H9 (cell line): ENCODE data around the gene SHISA9. TPM values are rescaled to one million over a fixed set of nuclear protein-coding genes. Genes with fewer than 3 reads are reported as not detected.

ENCODE experiments used
- DNase-seq: peaks from one replicate; pipeline ENCODE4 v3.0.0-alpha.2; 2017
- H2AFZ ChIP-seq: one replicate; pipeline ENCODE4 v1.6.1; 2013; ENCODE audit warnings: mild to moderate bottlenecking, low read length, control low read depth, moderate library complexity
- H2AK5ac ChIP-seq: 2 replicates; pipeline ENCODE4 v1.6.1; 2013; ENCODE audit warnings: low read length, control low read depth, mixed read lengths; ENCODE audit not compliant: insufficient read length
- H2BK120ac ChIP-seq: one replicate; pipeline ENCODE4 v1.6.1; 2013; ENCODE audit warnings: low read depth, mild to moderate bottlenecking, low read length, control low read depth, inconsistent platforms; ENCODE audit not compliant: poor library complexity, severe bottlenecking
- H2BK12ac ChIP-seq: 2 replicates; pipeline ENCODE4 v1.6.1; 2013; ENCODE audit warnings: low read length, control low read depth, mixed read lengths, low read depth; ENCODE audit not compliant: insufficient read length
- H2BK15ac ChIP-seq: 2 replicates; pipeline ENCODE4 v1.6.1; 2013; ENCODE audit warnings: low read depth, low read length, control low read depth
- H2BK20ac ChIP-seq: one replicate; pipeline ENCODE4 v1.6.1; 2013; ENCODE audit warnings: low read depth, mild to moderate bottlenecking, low read length, control low read depth, inconsistent platforms; ENCODE audit not compliant: poor library complexity, severe bottlenecking
- H2BK5ac ChIP-seq: 2 replicates; pipeline ENCODE4 v1.6.1; 2013; ENCODE audit warnings: low read length, control low read depth, mixed read lengths; ENCODE audit not compliant: insufficient read length
- H3K14ac ChIP-seq: 2 replicates; pipeline ENCODE4 v1.6.1; 2013; ENCODE audit warnings: low read length, control low read depth; ENCODE audit not compliant: insufficient read depth
- H3K18ac ChIP-seq: 2 replicates; pipeline ENCODE4 v1.6.1; 2013; ENCODE audit warnings: low read depth, mild to moderate bottlenecking, mixed read lengths, low read length, control low read depth; ENCODE audit not compliant: insufficient read length
- H3K23ac ChIP-seq: 2 replicates; pipeline ENCODE4 v1.6.1; 2013; ENCODE audit warnings: low read length, control low read depth, mixed read lengths, low read depth; ENCODE audit not compliant: insufficient read length
- H3K23me2 ChIP-seq: 2 replicates; pipeline ENCODE4 v1.6.1; 2013; ENCODE audit warnings: low read depth, mild to moderate bottlenecking, mixed read lengths, low read length, control low read depth; ENCODE audit not compliant: insufficient read length, poor library complexity, severe bottlenecking
- H3K27ac ChIP-seq: 2 replicates; pipeline ENCODE4 v1.5.1; 2013; ENCODE audit warnings: low read length, control low read depth, mixed read lengths, low read depth; ENCODE audit not compliant: insufficient read length
- H3K27me3 ChIP-seq: 2 replicates; pipeline ENCODE4 v1.6.1; 2013; ENCODE audit warnings: low read length, control low read depth, inconsistent platforms; ENCODE audit not compliant: insufficient read depth
- H3K4ac ChIP-seq: 2 replicates; pipeline ENCODE4 v1.6.1; 2013; ENCODE audit warnings: low read depth, mild to moderate bottlenecking, control low read depth, inconsistent platforms, low read length, moderate library complexity
- H3K4me1 ChIP-seq: 2 replicates; pipeline ENCODE4 v1.6.1; 2013; ENCODE audit warnings: low read length, control low read depth, inconsistent platforms; ENCODE audit not compliant: insufficient read depth
- H3K4me2 ChIP-seq: 2 replicates; pipeline ENCODE4 v1.6.1; 2013; ENCODE audit warnings: low read length, control low read depth, mixed read lengths; ENCODE audit not compliant: insufficient read length, insufficient read depth
- H3K56ac ChIP-seq: 2 replicates; pipeline ENCODE4 v1.6.1; 2013; ENCODE audit warnings: low read depth, mild to moderate bottlenecking, mixed read lengths, low read length, control low read depth; ENCODE audit not compliant: insufficient read length
- H3K79me1 ChIP-seq: 2 replicates; pipeline ENCODE4 v1.6.1; 2013; ENCODE audit warnings: low read depth, mild to moderate bottlenecking, moderate library complexity, low read length, control low read depth, inconsistent platforms; ENCODE audit not compliant: insufficient read depth, poor library complexity, severe bottlenecking
- H3K79me2 ChIP-seq: 2 replicates; pipeline ENCODE4 v1.6.1; 2013; ENCODE audit warnings: low read length, control low read depth, inconsistent platforms; ENCODE audit not compliant: insufficient read depth
- H3K9ac ChIP-seq: 2 replicates; pipeline ENCODE4 v1.6.1; 2013; ENCODE audit warnings: low read length, control low read depth, mixed read lengths; ENCODE audit not compliant: insufficient read length; ENCODE audit errors: extremely low read depth
- H3K9me3 ChIP-seq: one replicate; pipeline ENCODE4 v1.6.1; 2013; ENCODE audit warnings: low read depth, low read length, inconsistent platforms; ENCODE audit not compliant: control insufficient read depth
- H3T11ph ChIP-seq: one replicate; pipeline ENCODE4 v1.6.1; 2013; ENCODE audit warnings: mild to moderate bottlenecking, low read length, control low read depth, inconsistent platforms
- H4K20me1 ChIP-seq: one replicate; pipeline ENCODE4 v1.6.1; 2013; ENCODE audit not compliant: control insufficient read depth, insufficient read length, insufficient read depth
- H4K5ac ChIP-seq: 2 replicates; pipeline ENCODE4 v1.6.1; 2013; ENCODE audit warnings: low read depth, mild to moderate bottlenecking, mixed read lengths, low read length, control low read depth; ENCODE audit not compliant: insufficient read length
- H4K8ac ChIP-seq: replicated peaks from 2 replicates; pipeline ENCODE4 v1.6.1; 2013; ENCODE audit warnings: low read length, control low read depth, mixed read lengths, low read depth; ENCODE audit not compliant: insufficient read length
- H4K91ac ChIP-seq: 2 replicates; pipeline ENCODE4 v1.6.1; 2013; ENCODE audit warnings: low read depth, mild to moderate bottlenecking, moderate library complexity, mixed read lengths, low read length, control low read depth; ENCODE audit not compliant: insufficient read length
- H3K27ac Mint-ChIP-seq, 3 experiments: 2 replicates in 2 of 3; 3 replicates in 1 of 3; pipeline ENCODE4 v1.8.0; 2020 to 2021; ENCODE audit warnings: mixed read lengths in 3 of 3, mild to moderate bottlenecking in 1 of 3, moderate library complexity in 1 of 3
- H3K27me3 Mint-ChIP-seq: 2 replicates; pipeline ENCODE4 v1.8.0; 2021; ENCODE audit warnings: low read depth, mild to moderate bottlenecking, moderate library complexity, mixed read lengths
- H3K36me3 Mint-ChIP-seq, 3 experiments: 2 replicates in 2 of 3; 3 replicates in 1 of 3; pipeline ENCODE4 v1.8.0; 2020 to 2021; ENCODE audit warnings: low read depth in 3 of 3, mixed read lengths in 3 of 3; ENCODE audit not compliant: insufficient read depth in 1 of 3
- H3K4me1 Mint-ChIP-seq, 2 experiments: 2 replicates each; pipeline ENCODE4 v1.8.0; 2020; ENCODE audit warnings: mixed read lengths in 2 of 2
- H3K4me3 Mint-ChIP-seq, 2 experiments: 2 replicates in 1 of 2; 3 replicates in 1 of 2; pipeline ENCODE4 v1.8.0; 2020 to 2021; ENCODE audit warnings: mild to moderate bottlenecking in 2 of 2, mixed read lengths in 2 of 2, moderate library complexity in 1 of 2
- H3K9me3 Mint-ChIP-seq, 2 experiments: 2 replicates in 1 of 2; 3 replicates in 1 of 2; pipeline ENCODE4 v1.8.0; 2020; ENCODE audit warnings: mild to moderate bottlenecking in 2 of 2, mixed read lengths in 2 of 2, moderate library complexity in 1 of 2
- CTCF ChIP-seq: fragments of 200-600 bp; sonication (generic); conservative IDR thresholded peaks from 3 replicates; pipeline ENCODE4 v1.8.0; 2021; ENCODE audit warnings: antibody characterized with exemption, mild to moderate bottlenecking
- WGBS: extraction: QIAGEN DNeasy Blood & Tissue Kit; methylation state at CpG from one replicate; pipeline ENCODE4 v1.1.7; 2013; ENCODE audit warnings: missing lambda C conversion rate, low lambda C conversion rate, mixed read lengths; ENCODE audit not compliant: insufficient read length; ENCODE audit errors: extremely low coverage; 5-methylcytosine and 5-hydroxymethylcytosine counted together
- total RNA-seq: library from RNA; stranded (reverse); gene quantifications from 2 replicates; pipeline ENCODE4 v1.2.1, GENCODE V29; 2021

The SHISA9 gene
- total RNA-seq, 1 experiment from 2014 or later, result 7.0 TPM

- no peaks in the 10 kb centered on the region for H3K9me3 ChIP-seq
- no peak overlapping the region for H3K9ac ChIP-seq
- H3K4me1 ChIP-seq, result no peaks in the 10 kb centered on the region; the same call in 1 of the 2 replicates
- no peak overlapping the region for H2BK5ac ChIP-seq
- H2BK15ac ChIP-seq, result no peak overlapping the region
- H4K5ac ChIP-seq, result no peak overlapping the region
- no peak overlapping the region for H3K4me2 ChIP-seq
- H4K20me1 ChIP-seq, result no peaks in the 10 kb centered on the region
- H2AFZ ChIP-seq, result no peak overlapping the region
- H3K18ac ChIP-seq, result no peak overlapping the region
- WGBS, result no CpG with 5 or more reads among the region's 3 CpGs
- no peak overlapping the region for H3K56ac ChIP-seq
- Mint-ChIP-seq H3K9me3 (no peaks in the 10 kb centered on the region), H3K36me3 (no peaks in the 10 kb centered on the region; a peak in 1 of 7 replicates), H3K4me1 (peaks cover 11 to 20% of the 10 kb centered on the region in 2 experiments), H3K27ac (no peak overlapping the region), H3K27me3 (no peaks in the 10 kb centered on the region), H3K4me3 (no peak overlapping the region)
- no peak for DNase-seq
- no peaks in the 10 kb centered on the region for H3K79me2 ChIP-seq
- H3K27me3 ChIP-seq, result no peaks in the 10 kb centered on the region
- H2BK120ac ChIP-seq, result no peak overlapping the region
- no peak overlapping the region for H4K91ac ChIP-seq
- no peaks in the 10 kb centered on the region for H3K23me2 ChIP-seq
- H2BK20ac ChIP-seq, result no peak overlapping the region
- H3T11ph ChIP-seq, result no peak overlapping the region
- H3K23ac ChIP-seq, result no peak overlapping the region
- H3K79me1 ChIP-seq, result no peaks in the 10 kb centered on the region
- no peak overlapping the region for H3K4ac ChIP-seq
- no peak overlapping the region for H2BK12ac ChIP-seq
- no peak overlapping the region for H3K27ac ChIP-seq
- TF ChIP-seq CTCF, result no peak
- H3K14ac ChIP-seq, result no peak overlapping the region
- no peak overlapping the region for H4K8ac ChIP-seq
- H2AK5ac ChIP-seq, result no peak overlapping the region
Measured at GRCh38 chr16:13181432-13181831, 280.0 kb downstream of the SHISA9 start.
